ENCODE results near the gene SEMA4D. TPM values are rescaled to one million over a fixed set of nuclear protein-coding genes. Genes with fewer than 3 reads are reported as not detected.
A peak's percentile ranks its signal among the peaks of the same experiment; 100 is the strongest.

Gene SEMA4D
- total RNA-seq, 2 experiments from 2014 or later, result 159 to 161 TPM

GRCh38 chr9:89491694-89492093 lies 6.2 kb downstream of the SEMA4D start:
- CTCF ChIA-PET, result interaction anchor here (0.6 to 6.3 kb wide), 3 partner anchors 57 to 62 kb away, joined by 3 to 26 read pairs (median 7); no protein-coding TSS in a partner anchor
- peaks cover 3% of the 10 kb centered on the region for H3K36me3 Mint-ChIP-seq
- H3K4me1 Mint-ChIP-seq (ENCODE audit: low read depth), result peaks cover 86% of the 10 kb centered on the region
- no peaks in the 10 kb centered on the region for H3K27me3 Mint-ChIP-seq
- peak overlapping the region; percentile 47 for H3K4me3 Mint-ChIP-seq
- peak overlapping the region; percentile 72 for H3K27ac Mint-ChIP-seq
- no peaks in the 10 kb centered on the region for H3K9me3 Mint-ChIP-seq
- POLR2A ChIA-PET, result interaction anchor here (1.5 kb wide), 1 partner anchor 32 kb away, joined by 3 read pairs; no protein-coding TSS in a partner anchor
- DNase-seq, result peak; percentile 74
- intact Hi-C loops (cut with micrococcal nuclease), result loop anchor here (2.0 kb wide), 2 partner anchors 45 to 71 kb away; no protein-coding TSS in a partner anchor

GRCh38 chr9:89489548-89490530 lies 8.1 kb downstream of the SEMA4D start:
- Mint-ChIP-seq H3K4me3 (peak overlapping the region; percentile 39), H3K36me3 (peaks cover 3% of the 10 kb centered on the region), H3K27me3 (no peaks in the 10 kb centered on the region), H3K4me1 (ENCODE audit: low read depth) (peaks cover 94% of the 10 kb centered on the region), H3K9me3 (no peaks in the 10 kb centered on the region), H3K27ac (peak overlapping the region; percentile 70)
- DNase-seq, result peak; percentile 9
- intact Hi-C loops (cut with micrococcal nuclease), result loop anchor here (1.0 to 2.0 kb wide), 3 partner anchors 8 to 69 kb away; partner anchors contain the start of gene SEMA4D
- POLR2A ChIA-PET, result interaction anchor here (0.7 to 1.7 kb wide), 8 partner anchors 9 to 79 kb away, joined by 3 to 10 read pairs (median 4); partner anchors contain the start of gene SEMA4D
- CTCF ChIA-PET, result interaction anchor here (1.2 to 6.3 kb wide), 7 partner anchors 9 to 79 kb away, joined by 3 to 26 read pairs (median 4); no protein-coding TSS in a partner anchor

GRCh38 chr9:89488936-89489335 lies 9.0 kb downstream of the SEMA4D start:
- intact Hi-C loops (cut with micrococcal nuclease), result no loop called here
- H3K4me3 Mint-ChIP-seq, result no peak overlapping the region
- no peaks in the 10 kb centered on the region for H3K27me3 Mint-ChIP-seq
- H3K27ac Mint-ChIP-seq, result peak overlapping the region; percentile 16
- DNase-seq, result peak; percentile 4
- peaks cover 7% of the 10 kb centered on the region for H3K36me3 Mint-ChIP-seq
- H3K9me3 Mint-ChIP-seq, result no peaks in the 10 kb centered on the region
- CTCF ChIA-PET, result interaction anchor here (1.2 to 6.3 kb wide), 6 partner anchors 8 to 170 kb away, joined by 3 to 26 read pairs (median 8); partner anchors contain the start of gene SECISBP2
- POLR2A ChIA-PET, result interaction anchor here (0.7 to 1.7 kb wide), 4 partner anchors 10 to 60 kb away, joined by 3 to 10 read pairs (median 4); partner anchors contain the start of gene SEMA4D
- peaks cover 94% of the 10 kb centered on the region for H3K4me1 Mint-ChIP-seq (ENCODE audit: low read depth)

GRCh38 chr9:89488131-89488530 lies 9.8 kb downstream of the SEMA4D start:
- H3K36me3 Mint-ChIP-seq, result peaks cover 7% of the 10 kb centered on the region
- no peak overlapping the region for H3K4me3 Mint-ChIP-seq
- no peaks in the 10 kb centered on the region for H3K9me3 Mint-ChIP-seq
- H3K27me3 Mint-ChIP-seq, result no peaks in the 10 kb centered on the region
- H3K27ac Mint-ChIP-seq, result peak overlapping the region; percentile 59
- CTCF ChIA-PET, result interaction anchor here (1.4 to 6.3 kb wide), 4 partner anchors 59 to 170 kb away, joined by 4 to 26 read pairs (median 18); partner anchors contain the start of gene SECISBP2
- POLR2A ChIA-PET, result no interaction called here
- H3K4me1 Mint-ChIP-seq (ENCODE audit: low read depth), result peaks cover 93% of the 10 kb centered on the region
- DNase-seq, result peak; percentile 3
- intact Hi-C loops (cut with micrococcal nuclease), result no loop called here

GRCh38 chr9:89486681-89487080 lies 11.2 kb downstream of the SEMA4D start:
- no peaks in the 10 kb centered on the region for H3K9me3 Mint-ChIP-seq
- peaks cover 93% of the 10 kb centered on the region for H3K4me1 Mint-ChIP-seq (ENCODE audit: low read depth)
- POLR2A ChIA-PET, result interaction anchor here (0.9 kb wide), 1 partner anchor 20 kb away, joined by 3 read pairs; no protein-coding TSS in a partner anchor

GRCh38 chr9:89484475-89485404 lies 13.2 kb downstream of the SEMA4D start:
- no peak for DNase-seq
- Mint-ChIP-seq H3K27me3 (no peaks in the 10 kb centered on the region), H3K27ac (peak overlapping the region; percentile 90), H3K4me3 (peak overlapping the region; percentile 87), H3K4me1 (ENCODE audit: low read depth) (peaks cover 89% of the 10 kb centered on the region), H3K36me3 (peaks cover 11% of the 10 kb centered on the region), H3K9me3 (peaks cover under 1% of the 10 kb centered on the region)
- POLR2A ChIA-PET, result interaction anchor here (0.9 to 1.5 kb wide), 2 partner anchors 21 to 45 kb away, joined by 3 to 4 read pairs; no protein-coding TSS in a partner anchor
- intact Hi-C loops (cut with micrococcal nuclease), result loop anchor here (1.0 to 5.0 kb wide), 3 partner anchors 18 to 52 kb away; no protein-coding TSS in a partner anchor
- CTCF ChIA-PET, result interaction anchor here (0.9 to 3.9 kb wide), 3 partner anchors 56 to 74 kb away, joined by 3 to 28 read pairs (median 4); no protein-coding TSS in a partner anchor

More at GRCh38 chr9:89486681-89487080, 11.2 kb downstream of the SEMA4D start:
- no peaks in the 10 kb centered on the region for H3K27me3 Mint-ChIP-seq
- H3K4me3 Mint-ChIP-seq, result no peak overlapping the region
- peak; percentile 16 for DNase-seq
- intact Hi-C loops (cut with micrococcal nuclease), result no loop called here
- CTCF ChIA-PET, result interaction anchor here (0.7 to 6.3 kb wide), 3 partner anchors 9 to 62 kb away, joined by 3 to 26 read pairs (median 25); no protein-coding TSS in a partner anchor
- peaks cover 7% of the 10 kb centered on the region for H3K36me3 Mint-ChIP-seq
- H3K27ac Mint-ChIP-seq, result peak overlapping the region; percentile 70

GRCh38 chr9:89483592-89484474 lies 14.1 kb downstream of the SEMA4D start:
- intact Hi-C loops (cut with micrococcal nuclease), result loop anchor here (1.0 to 5.0 kb wide), 3 partner anchors 17 to 52 kb away; no protein-coding TSS in a partner anchor
- H3K36me3 Mint-ChIP-seq, result peaks cover 20% of the 10 kb centered on the region
- ChIA-PET POLR2A (interaction anchor here (0.9 to 1.8 kb wide), 3 partner anchors 17 to 44 kb away, joined by 3 to 5 read pairs (median 4); no protein-coding TSS in a partner anchor), CTCF (interaction anchor here (0.7 to 3.9 kb wide), 4 partner anchors 13 to 65 kb away, joined by 3 to 28 read pairs (median 6); no protein-coding TSS in a partner anchor)
- peak overlapping the region; percentile 87 for H3K4me3 Mint-ChIP-seq
- H3K9me3 Mint-ChIP-seq, result peaks cover 9% of the 10 kb centered on the region
- DNase-seq, result peak; percentile 74
- H3K27ac Mint-ChIP-seq, result peak overlapping the region; percentile 90
- no peaks in the 10 kb centered on the region for H3K27me3 Mint-ChIP-seq
- peaks cover 89% of the 10 kb centered on the region for H3K4me1 Mint-ChIP-seq (ENCODE audit: low read depth)

- H3K36me3 Mint-ChIP-seq, result peaks cover 27% of the 10 kb centered on the region
- peak; percentile 9 for DNase-seq
- CTCF ChIA-PET, result interaction anchor here (0.7 to 3.9 kb wide), 4 partner anchors 12 to 66 kb away, joined by 3 to 28 read pairs (median 6); no protein-coding TSS in a partner anchor
Observed at GRCh38 chr9:89482901-89483361, 15.0 kb downstream of the SEMA4D start.

GRCh38 chr9:89482056-89482851 lies 15.7 kb downstream of the SEMA4D start:
- Mint-ChIP-seq H3K27me3 (no peaks in the 10 kb centered on the region), H3K4me3 (peak overlapping the region; percentile 87), H3K9me3 (peaks cover 12% of the 10 kb centered on the region), H3K36me3 (peaks cover 33% of the 10 kb centered on the region), H3K4me1 (ENCODE audit: low read depth) (peaks cover 92% of the 10 kb centered on the region), H3K27ac (peak overlapping the region; percentile 90)
- peak; percentile 50 for DNase-seq
- POLR2A ChIA-PET, result interaction anchor here (0.7 to 2.2 kb wide), 5 partner anchors 15 to 72 kb away, joined by 3 to 6 read pairs (median 3); no protein-coding TSS in a partner anchor
- CTCF ChIA-PET, result interaction anchor here (0.8 to 3.9 kb wide), 7 partner anchors 7 to 76 kb away, joined by 3 to 28 read pairs (median 4); no protein-coding TSS in a partner anchor
- intact Hi-C loops (cut with micrococcal nuclease), result loop anchor here (5.0 kb wide), 1 partner anchor 40 kb away; no protein-coding TSS in a partner anchor

More at GRCh38 chr9:89482901-89483361, 15.0 kb downstream of the SEMA4D start:
- Mint-ChIP-seq H3K4me3 (peak overlapping the region; percentile 87), H3K27ac (peak overlapping the region; percentile 90), H3K4me1 (ENCODE audit: low read depth) (peaks cover 92% of the 10 kb centered on the region), H3K9me3 (peaks cover 12% of the 10 kb centered on the region), H3K27me3 (no peaks in the 10 kb centered on the region)
- POLR2A ChIA-PET, result interaction anchor here (1.5 to 2.2 kb wide), 3 partner anchors 16 to 72 kb away, joined by 4 to 6 read pairs (median 5); no protein-coding TSS in a partner anchor
- intact Hi-C loops (cut with micrococcal nuclease), result loop anchor here (5.0 kb wide), 1 partner anchor 39 kb away; no protein-coding TSS in a partner anchor

Measured in activated CD4-positive, alpha-beta memory T cell treated with anti-CD3 and anti-CD28 coated beads for 36 hours (primary cell).